OCI-LY3 (cell line): ENCODE results near the gene NTS.

Experiments
- H2AFZ ChIP-seq: fragments of 200-600, 300-600 bp; shearing (Covaris generic); 2 replicates; pipeline ENCODE4 v1.6.0; 2014; ENCODE audit warnings: antibody characterized with exemption, low read depth, low read length
- H3K27ac ChIP-seq: fragments of 200-600, 300-600 bp; sonication (generic); 2 replicates; pipeline ENCODE4 v1.5.1; 2014; ENCODE audit warnings: mild to moderate bottlenecking, low read length, moderate library complexity, mixed read lengths
- H3K27me3 ChIP-seq: fragments of 200-600, 300-600 bp; sonication (generic); 2 replicates; pipeline ENCODE4 v1.6.1; 2014; ENCODE audit warnings: low read depth, low read length, mixed read lengths
- H3K36me3 ChIP-seq: fragments of 200-600, 300-600 bp; sonication (generic); replicated peaks from 2 replicates; pipeline ENCODE3; 2014; ENCODE audit warnings: low read depth, low read length, mixed read lengths
- H3K4me1 ChIP-seq: fragments of 300-600, 200-600 bp; sonication (generic); 2 replicates; pipeline ENCODE4 v1.6.1; 2014; ENCODE audit warnings: low read length, mixed read lengths
- H3K4me2 ChIP-seq: fragments of 200-600, 300-600 bp; sonication (generic); 2 replicates; pipeline ENCODE4 v1.6.1; 2014; ENCODE audit warnings: low read length, mixed read lengths
- H3K4me3 ChIP-seq: fragments of 300-600, 200-600 bp; sonication (generic); 2 replicates; pipeline ENCODE4 v1.5.1; 2014; ENCODE audit warnings: antibody characterized with exemption, mild to moderate bottlenecking, low read length, moderate library complexity
- H3K79me2 ChIP-seq: fragments of 300-600, 200-600 bp; shearing (Covaris generic); 2 replicates; pipeline ENCODE4 v1.6.1; 2014; ENCODE audit warnings: mild to moderate bottlenecking, low read length, mixed read lengths
- H3K9ac ChIP-seq: fragments of 300-600, 200-600 bp; shearing (Covaris generic); 2 replicates; pipeline ENCODE4 v1.6.0; 2014; ENCODE audit warnings: mild to moderate bottlenecking, low read length, moderate library complexity
- H3K9me3 ChIP-seq: fragments of 200-600, 300-600 bp; shearing (Covaris generic); 2 replicates; pipeline ENCODE4 v1.6.1; 2014; ENCODE audit warnings: low read length, mixed read lengths; ENCODE audit not compliant: insufficient read depth
- H4K20me1 ChIP-seq: fragments of 200-600, 300-600 bp; sonication (generic); 2 replicates; pipeline ENCODE4 v1.6.1; 2016; ENCODE audit warnings: low read length, mixed read lengths; ENCODE audit not compliant: insufficient read depth
- EZH2phosphoT487 ChIP-seq: fragments of 200-600 bp; shearing (Covaris generic); IDR thresholded peaks from 2 replicates; pipeline ENCODE4 v1.6.1; 2018; ENCODE audit warnings: antibody characterized with exemption, mixed run types, low read depth
- TF ChIP-seq, protein P1 (sequence below): fragments of 200-600, 300-600 bp; sonication (generic); IDR thresholded peaks from 2 replicates; pipeline ENCODE4 v1.5.1; 2014; ENCODE audit warnings: antibody characterized with exemption, low read length, low read depth

NTS gene

DNA sequence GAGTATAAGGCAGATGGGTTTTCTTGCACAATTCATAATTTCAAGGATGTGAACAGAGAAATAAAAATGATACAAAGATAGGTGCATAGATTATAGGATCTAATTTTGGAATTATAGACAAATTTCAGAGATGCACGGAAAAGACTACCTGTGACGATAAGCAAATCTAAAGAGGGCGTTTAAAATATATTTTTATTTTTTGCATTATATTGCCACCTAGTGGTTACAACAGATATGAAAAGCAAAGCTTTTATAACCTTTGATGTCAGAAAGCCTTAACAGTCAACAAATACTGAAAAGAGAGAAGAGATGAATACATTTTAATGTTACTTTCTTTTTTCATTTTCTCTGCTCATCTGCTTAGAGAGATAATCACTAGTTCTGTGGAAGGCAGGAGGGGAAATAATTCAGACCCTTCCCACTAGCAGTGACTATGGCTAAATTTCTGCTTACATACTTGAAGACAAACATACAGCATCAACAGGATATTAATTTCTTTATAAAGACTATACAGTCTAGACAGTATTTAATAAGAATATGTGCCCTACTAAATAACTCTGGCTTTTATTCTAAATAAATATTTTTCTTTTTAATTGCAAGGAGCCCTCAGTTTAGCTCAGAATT is 46.3 kb downstream of the NTS start:
- Histone ChIP-seq H3K36me3 (no peaks in the 10 kb centered on the region), H3K9me3 (no peaks in the 10 kb centered on the region), H3K4me2 (peak overlapping the region; percentile 48), H3K27ac (no peak overlapping the region), H4K20me1 (no peaks in the 10 kb centered on the region), H3K4me3 (peak overlapping the region; percentile 8; the same call in 1 of the 2 replicates), H2AFZ (no peak overlapping the region), H3K27me3 (no peaks in the 10 kb centered on the region), H3K4me1 (peaks cover 21% of the 10 kb centered on the region), H3K79me2 (no peaks in the 10 kb centered on the region), H3K9ac (no peak overlapping the region)
- TF ChIP-seq, protein P1, sequence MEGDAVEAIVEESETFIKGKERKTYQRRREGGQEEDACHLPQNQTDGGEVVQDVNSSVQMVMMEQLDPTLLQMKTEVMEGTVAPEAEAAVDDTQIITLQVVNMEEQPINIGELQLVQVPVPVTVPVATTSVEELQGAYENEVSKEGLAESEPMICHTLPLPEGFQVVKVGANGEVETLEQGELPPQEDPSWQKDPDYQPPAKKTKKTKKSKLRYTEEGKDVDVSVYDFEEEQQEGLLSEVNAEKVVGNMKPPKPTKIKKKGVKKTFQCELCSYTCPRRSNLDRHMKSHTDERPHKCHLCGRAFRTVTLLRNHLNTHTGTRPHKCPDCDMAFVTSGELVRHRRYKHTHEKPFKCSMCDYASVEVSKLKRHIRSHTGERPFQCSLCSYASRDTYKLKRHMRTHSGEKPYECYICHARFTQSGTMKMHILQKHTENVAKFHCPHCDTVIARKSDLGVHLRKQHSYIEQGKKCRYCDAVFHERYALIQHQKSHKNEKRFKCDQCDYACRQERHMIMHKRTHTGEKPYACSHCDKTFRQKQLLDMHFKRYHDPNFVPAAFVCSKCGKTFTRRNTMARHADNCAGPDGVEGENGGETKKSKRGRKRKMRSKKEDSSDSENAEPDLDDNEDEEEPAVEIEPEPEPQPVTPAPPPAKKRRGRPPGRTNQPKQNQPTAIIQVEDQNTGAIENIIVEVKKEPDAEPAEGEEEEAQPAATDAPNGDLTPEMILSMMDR, result peak; percentile 68
- TF ChIP-seq EZH2phosphoT487, result no peak

DNA sequence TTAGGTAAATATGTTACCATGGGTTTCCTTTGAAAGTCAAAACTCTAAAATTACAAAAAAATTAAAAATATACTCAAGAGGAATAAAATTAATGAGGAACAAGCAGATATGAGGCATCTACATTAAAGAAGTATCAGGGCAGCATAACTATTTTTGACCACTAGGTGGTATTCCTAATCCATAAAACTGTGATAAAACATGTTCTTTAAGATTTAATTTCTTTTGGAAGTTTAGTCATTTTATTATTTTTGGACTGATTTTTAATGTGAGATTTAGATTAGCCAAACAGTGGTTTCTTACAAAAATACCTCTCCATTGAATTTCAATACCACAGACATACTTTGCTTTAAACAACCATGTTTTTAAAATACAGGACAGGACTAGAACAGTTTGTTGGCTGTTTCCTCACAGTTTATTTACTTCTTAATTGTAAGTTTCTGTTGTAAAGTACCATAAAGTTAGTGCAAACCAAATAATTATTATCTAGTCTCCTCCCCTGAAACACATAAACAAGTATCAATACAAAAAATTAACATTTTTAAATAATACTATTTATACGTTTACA is 49.8 kb downstream of the NTS start:
- H2AFZ ChIP-seq, result no peak overlapping the region
- TF ChIP-seq EZH2phosphoT487, result no peak
- TF ChIP-seq, protein P1, result peak; percentile 78

DNA sequence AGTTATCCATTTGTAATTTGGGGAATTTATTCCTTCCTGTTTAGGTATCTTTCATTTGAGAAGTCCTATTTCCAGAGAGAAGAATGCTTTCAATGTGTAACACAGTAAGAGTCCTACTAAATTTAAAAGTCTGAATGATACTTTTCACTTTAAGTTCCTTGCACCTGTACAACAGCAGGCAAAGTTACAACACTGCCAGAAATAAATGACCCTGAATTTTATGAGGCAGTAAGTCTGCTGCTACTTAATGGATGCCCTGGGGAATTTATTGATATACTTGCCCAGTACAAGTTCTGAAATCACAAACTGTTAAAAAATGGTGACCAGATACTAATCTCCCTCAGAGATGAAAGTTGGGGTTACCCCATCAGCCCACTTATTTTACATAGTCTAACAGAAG is 53.1 kb downstream of the NTS start:
- TF ChIP-seq, protein P1, result no peak
- no peak for TF ChIP-seq EZH2phosphoT487
- no peaks in the 10 kb centered on the region for H3K27me3 ChIP-seq

More for the DNA sequence above, 49.8 kb downstream of the NTS start:
- Histone ChIP-seq H3K4me3 (no peak overlapping the region), H3K79me2 (no peaks in the 10 kb centered on the region), H3K36me3 (no peaks in the 10 kb centered on the region), H3K27me3 (no peaks in the 10 kb centered on the region), H4K20me1 (no peaks in the 10 kb centered on the region), H3K4me1 (peaks cover 24% of the 10 kb centered on the region), H3K4me2 (no peak overlapping the region), H3K9ac (no peak overlapping the region), H3K9me3 (no peaks in the 10 kb centered on the region), H3K27ac (no peak overlapping the region)

More for the DNA sequence above, 53.1 kb downstream of the NTS start:
- Histone ChIP-seq H3K79me2 (no peaks in the 10 kb centered on the region), H3K9ac (no peak overlapping the region), H3K9me3 (no peaks in the 10 kb centered on the region), H3K27ac (no peak overlapping the region), H3K4me2 (no peak overlapping the region), H4K20me1 (no peaks in the 10 kb centered on the region), H3K36me3 (no peaks in the 10 kb centered on the region), H3K4me1 (peaks cover 16% of the 10 kb centered on the region), H2AFZ (no peak overlapping the region), H3K4me3 (no peak overlapping the region)
